OCI-LY3 (cell line): ENCODE results near the gene PCLO.

Experiments
- H2AFZ ChIP-seq: fragments of 200-600, 300-600 bp; shearing (Covaris generic); 2 replicates; pipeline ENCODE4 v1.6.0; 2014; ENCODE audit warnings: antibody characterized with exemption, low read depth, low read length
- H3K27ac ChIP-seq: fragments of 200-600, 300-600 bp; sonication (generic); 2 replicates; pipeline ENCODE4 v1.5.1; 2014; ENCODE audit warnings: mild to moderate bottlenecking, low read length, moderate library complexity, mixed read lengths
- H3K27me3 ChIP-seq: fragments of 200-600, 300-600 bp; sonication (generic); 2 replicates; pipeline ENCODE4 v1.6.1; 2014; ENCODE audit warnings: low read depth, low read length, mixed read lengths
- H3K36me3 ChIP-seq: fragments of 200-600, 300-600 bp; sonication (generic); replicated peaks from 2 replicates; pipeline ENCODE3; 2014; ENCODE audit warnings: low read depth, low read length, mixed read lengths
- H3K4me1 ChIP-seq: fragments of 300-600, 200-600 bp; sonication (generic); 2 replicates; pipeline ENCODE4 v1.6.1; 2014; ENCODE audit warnings: low read length, mixed read lengths
- H3K4me2 ChIP-seq: fragments of 200-600, 300-600 bp; sonication (generic); 2 replicates; pipeline ENCODE4 v1.6.1; 2014; ENCODE audit warnings: low read length, mixed read lengths
- H3K4me3 ChIP-seq: fragments of 300-600, 200-600 bp; sonication (generic); 2 replicates; pipeline ENCODE4 v1.5.1; 2014; ENCODE audit warnings: antibody characterized with exemption, mild to moderate bottlenecking, low read length, moderate library complexity
- H3K79me2 ChIP-seq: fragments of 300-600, 200-600 bp; shearing (Covaris generic); 2 replicates; pipeline ENCODE4 v1.6.1; 2014; ENCODE audit warnings: mild to moderate bottlenecking, low read length, mixed read lengths
- H3K9ac ChIP-seq: fragments of 300-600, 200-600 bp; shearing (Covaris generic); 2 replicates; pipeline ENCODE4 v1.6.0; 2014; ENCODE audit warnings: mild to moderate bottlenecking, low read length, moderate library complexity
- H3K9me3 ChIP-seq: fragments of 200-600, 300-600 bp; shearing (Covaris generic); 2 replicates; pipeline ENCODE4 v1.6.1; 2014; ENCODE audit warnings: low read length, mixed read lengths; ENCODE audit not compliant: insufficient read depth
- H4K20me1 ChIP-seq: fragments of 200-600, 300-600 bp; sonication (generic); 2 replicates; pipeline ENCODE4 v1.6.1; 2016; ENCODE audit warnings: low read length, mixed read lengths; ENCODE audit not compliant: insufficient read depth
- EZH2phosphoT487 ChIP-seq: fragments of 200-600 bp; shearing (Covaris generic); IDR thresholded peaks from 2 replicates; pipeline ENCODE4 v1.6.1; 2018; ENCODE audit warnings: antibody characterized with exemption, mixed run types, low read depth
- TF ChIP-seq, protein P1 (sequence below): fragments of 200-600, 300-600 bp; sonication (generic); IDR thresholded peaks from 2 replicates; pipeline ENCODE4 v1.5.1; 2014; ENCODE audit warnings: antibody characterized with exemption, low read length, low read depth

The PCLO gene

DNA sequence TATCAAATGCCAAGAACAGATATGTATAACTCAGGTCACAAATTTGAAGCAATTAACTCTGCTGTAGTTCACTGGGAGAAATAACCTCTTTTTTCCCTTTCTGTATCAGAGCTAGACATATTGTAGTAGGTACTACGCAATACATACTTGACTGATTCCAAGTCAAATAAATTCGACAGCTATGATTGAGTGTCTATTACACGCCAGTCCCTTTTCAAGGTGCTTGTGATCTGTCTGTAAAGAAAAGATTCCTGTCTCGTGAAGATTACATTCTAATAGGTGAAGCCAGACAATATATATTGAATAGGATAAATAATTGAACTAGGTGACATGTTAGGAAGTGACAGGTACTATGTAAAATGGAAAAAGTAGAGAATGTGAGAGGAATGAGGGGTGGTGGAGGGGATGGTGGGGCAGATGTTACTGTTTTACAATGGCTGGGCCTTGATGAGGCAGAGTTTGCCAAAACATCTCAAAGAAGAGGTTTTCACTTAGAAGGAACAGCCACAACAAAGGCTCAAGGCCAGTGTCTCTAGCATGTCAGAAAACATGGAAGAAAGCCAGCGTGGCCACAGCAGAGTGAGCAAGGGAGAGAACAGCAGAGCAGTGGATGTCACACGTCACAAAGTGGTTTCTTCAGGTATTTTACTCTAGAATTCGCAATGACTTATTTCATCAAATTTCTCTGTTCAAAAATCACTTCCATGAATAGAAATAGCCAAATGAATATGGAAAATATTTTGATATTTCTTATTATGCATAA is 436.5 kb downstream of the PCLO start:
- TF ChIP-seq, protein P1, sequence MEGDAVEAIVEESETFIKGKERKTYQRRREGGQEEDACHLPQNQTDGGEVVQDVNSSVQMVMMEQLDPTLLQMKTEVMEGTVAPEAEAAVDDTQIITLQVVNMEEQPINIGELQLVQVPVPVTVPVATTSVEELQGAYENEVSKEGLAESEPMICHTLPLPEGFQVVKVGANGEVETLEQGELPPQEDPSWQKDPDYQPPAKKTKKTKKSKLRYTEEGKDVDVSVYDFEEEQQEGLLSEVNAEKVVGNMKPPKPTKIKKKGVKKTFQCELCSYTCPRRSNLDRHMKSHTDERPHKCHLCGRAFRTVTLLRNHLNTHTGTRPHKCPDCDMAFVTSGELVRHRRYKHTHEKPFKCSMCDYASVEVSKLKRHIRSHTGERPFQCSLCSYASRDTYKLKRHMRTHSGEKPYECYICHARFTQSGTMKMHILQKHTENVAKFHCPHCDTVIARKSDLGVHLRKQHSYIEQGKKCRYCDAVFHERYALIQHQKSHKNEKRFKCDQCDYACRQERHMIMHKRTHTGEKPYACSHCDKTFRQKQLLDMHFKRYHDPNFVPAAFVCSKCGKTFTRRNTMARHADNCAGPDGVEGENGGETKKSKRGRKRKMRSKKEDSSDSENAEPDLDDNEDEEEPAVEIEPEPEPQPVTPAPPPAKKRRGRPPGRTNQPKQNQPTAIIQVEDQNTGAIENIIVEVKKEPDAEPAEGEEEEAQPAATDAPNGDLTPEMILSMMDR: no peak
- no peak for TF ChIP-seq EZH2phosphoT487
- Histone ChIP-seq H2AFZ (no peak overlapping the region), H3K4me1 (peaks cover 4% of the 10 kb centered on the region), H3K27ac (no peak overlapping the region), H3K4me2 (no peak overlapping the region), H3K27me3 (no peaks in the 10 kb centered on the region), H3K9ac (no peak overlapping the region), H3K36me3 (no peaks in the 10 kb centered on the region), H4K20me1 (no peaks in the 10 kb centered on the region), H3K9me3 (no peaks in the 10 kb centered on the region), H3K4me3 (no peak overlapping the region), H3K79me2 (no peaks in the 10 kb centered on the region)

DNA sequence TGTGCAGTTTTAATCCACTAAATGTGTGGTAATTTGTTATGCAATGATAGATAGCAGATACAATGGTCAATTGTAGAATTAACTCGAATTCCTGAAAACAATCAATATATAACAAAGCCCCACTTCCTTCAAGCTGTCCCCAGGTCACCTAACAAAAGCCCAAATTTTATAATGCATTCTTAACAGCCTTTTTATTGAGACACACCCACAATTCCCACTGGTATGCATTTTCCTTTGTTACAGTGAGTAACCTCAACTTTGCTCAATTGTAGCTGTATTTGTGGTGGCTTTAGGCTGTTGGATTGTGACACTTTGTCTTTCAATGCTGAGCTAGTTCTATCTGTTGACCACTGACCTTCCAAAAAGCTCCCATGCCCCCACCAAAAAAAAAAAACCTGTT is 439.3 kb downstream of the PCLO start:
- Histone ChIP-seq H4K20me1 (no peaks in the 10 kb centered on the region), H2AFZ (no peak overlapping the region), H3K27me3 (no peaks in the 10 kb centered on the region), H3K4me1 (no peaks in the 10 kb centered on the region), H3K9ac (no peak overlapping the region), H3K27ac (no peak overlapping the region), H3K79me2 (no peaks in the 10 kb centered on the region), H3K36me3 (no peaks in the 10 kb centered on the region), H3K9me3 (no peaks in the 10 kb centered on the region), H3K4me2 (no peak overlapping the region), H3K4me3 (no peak overlapping the region)
- no peak for TF ChIP-seq EZH2phosphoT487
- TF ChIP-seq, protein P1: no peak

DNA sequence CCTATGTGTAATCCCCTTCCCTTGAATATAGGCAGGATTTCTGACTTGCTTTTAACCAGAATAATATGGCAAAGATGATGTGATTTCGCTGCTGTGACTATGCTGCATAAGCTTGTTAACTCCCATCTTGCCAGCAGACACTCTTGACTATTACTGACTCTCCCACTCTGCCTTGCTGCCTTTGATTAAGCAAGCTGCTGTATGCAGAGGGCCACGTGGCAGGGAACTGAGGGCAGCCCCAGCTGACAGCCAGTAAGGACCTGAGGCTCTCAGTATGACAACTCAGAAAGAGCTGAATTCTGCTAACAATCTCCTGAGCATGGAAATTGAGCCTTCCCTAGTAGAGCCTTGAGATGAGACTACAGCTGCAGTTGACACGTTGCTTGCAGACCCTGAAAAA is 439.7 kb downstream of the PCLO start:
- no peaks in the 10 kb centered on the region for H3K4me1 ChIP-seq
- no peak overlapping the region for H3K4me2 ChIP-seq
- H3K9me3 ChIP-seq: no peaks in the 10 kb centered on the region
- no peak overlapping the region for H2AFZ ChIP-seq
- no peak for TF ChIP-seq EZH2phosphoT487
- TF ChIP-seq, protein P1: no peak
- H3K27me3 ChIP-seq: no peaks in the 10 kb centered on the region
- H4K20me1 ChIP-seq: no peaks in the 10 kb centered on the region
- no peak overlapping the region for H3K9ac ChIP-seq
- no peaks in the 10 kb centered on the region for H3K79me2 ChIP-seq
- no peaks in the 10 kb centered on the region for H3K36me3 ChIP-seq
- no peak overlapping the region for H3K4me3 ChIP-seq
- H3K27ac ChIP-seq: no peak overlapping the region

DNA sequence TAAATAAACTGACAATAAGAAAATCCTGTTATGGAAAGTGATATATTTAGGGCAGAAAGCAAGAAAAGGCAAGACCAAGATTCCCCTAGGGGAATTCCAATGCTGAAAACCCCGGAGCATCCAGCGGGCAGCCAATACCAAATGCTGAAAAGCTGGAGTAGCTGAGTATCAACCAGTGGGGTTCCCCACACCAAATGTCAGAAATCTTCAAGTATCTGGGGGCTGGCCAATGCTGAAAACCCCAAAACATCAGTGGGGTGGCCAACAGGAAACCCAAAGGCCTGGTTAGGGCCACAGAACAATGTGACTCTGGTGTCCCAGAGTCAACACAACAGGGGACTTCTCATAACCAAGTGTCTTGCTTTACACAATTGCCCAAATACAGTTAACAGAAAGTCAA is 447.3 kb downstream of the PCLO start:
- Histone ChIP-seq H3K9ac (no peak overlapping the region), H3K4me1 (no peaks in the 10 kb centered on the region), H3K79me2 (no peaks in the 10 kb centered on the region), H2AFZ (no peak overlapping the region), H3K27ac (no peak overlapping the region), H3K27me3 (no peaks in the 10 kb centered on the region), H3K36me3 (no peaks in the 10 kb centered on the region), H4K20me1 (no peaks in the 10 kb centered on the region), H3K4me2 (no peak overlapping the region), H3K4me3 (no peak overlapping the region), H3K9me3 (no peaks in the 10 kb centered on the region)
- TF ChIP-seq, protein P1: no peak
- TF ChIP-seq EZH2phosphoT487: no peak
